WI38 (cell line): ENCODE data around the gene INTS12.

Experiments
- H3K4me3 ChIP-seq: 2 replicates; pipeline ENCODE4 v1.5.1; 2011; ENCODE audit warnings: low read depth, mild to moderate bottlenecking, control low read depth, low read length
- TF ChIP-seq, protein P1 (sequence below): IDR thresholded peaks from 2 replicates; pipeline ENCODE4 v1.5.1; 2012; ENCODE audit warnings: low read depth, mild to moderate bottlenecking, control low read depth, low read length

Gene INTS12

DNA sequence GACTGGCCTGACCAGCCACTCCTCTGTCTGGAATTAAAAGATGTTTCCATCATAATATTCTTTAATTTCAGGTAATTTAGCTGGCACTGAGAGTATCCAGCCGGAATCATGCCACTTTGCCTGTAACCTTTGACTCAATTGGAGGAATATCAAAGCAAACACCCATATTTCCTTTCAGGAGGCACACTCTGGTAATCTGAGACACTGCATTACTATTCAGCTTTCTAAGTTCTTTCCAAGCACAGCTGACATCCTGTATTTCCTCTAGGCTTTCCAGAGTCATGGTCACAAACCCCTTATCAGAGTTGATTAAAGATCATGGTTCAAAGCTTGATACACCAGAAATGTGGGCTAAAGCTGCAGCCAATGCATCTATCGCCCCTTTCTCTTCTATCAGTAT lies 29.3 kb downstream of the INTS12 start:
- TF ChIP-seq, protein P1, sequence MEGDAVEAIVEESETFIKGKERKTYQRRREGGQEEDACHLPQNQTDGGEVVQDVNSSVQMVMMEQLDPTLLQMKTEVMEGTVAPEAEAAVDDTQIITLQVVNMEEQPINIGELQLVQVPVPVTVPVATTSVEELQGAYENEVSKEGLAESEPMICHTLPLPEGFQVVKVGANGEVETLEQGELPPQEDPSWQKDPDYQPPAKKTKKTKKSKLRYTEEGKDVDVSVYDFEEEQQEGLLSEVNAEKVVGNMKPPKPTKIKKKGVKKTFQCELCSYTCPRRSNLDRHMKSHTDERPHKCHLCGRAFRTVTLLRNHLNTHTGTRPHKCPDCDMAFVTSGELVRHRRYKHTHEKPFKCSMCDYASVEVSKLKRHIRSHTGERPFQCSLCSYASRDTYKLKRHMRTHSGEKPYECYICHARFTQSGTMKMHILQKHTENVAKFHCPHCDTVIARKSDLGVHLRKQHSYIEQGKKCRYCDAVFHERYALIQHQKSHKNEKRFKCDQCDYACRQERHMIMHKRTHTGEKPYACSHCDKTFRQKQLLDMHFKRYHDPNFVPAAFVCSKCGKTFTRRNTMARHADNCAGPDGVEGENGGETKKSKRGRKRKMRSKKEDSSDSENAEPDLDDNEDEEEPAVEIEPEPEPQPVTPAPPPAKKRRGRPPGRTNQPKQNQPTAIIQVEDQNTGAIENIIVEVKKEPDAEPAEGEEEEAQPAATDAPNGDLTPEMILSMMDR = no peak
- no peak overlapping the region for H3K4me3 ChIP-seq

DNA sequence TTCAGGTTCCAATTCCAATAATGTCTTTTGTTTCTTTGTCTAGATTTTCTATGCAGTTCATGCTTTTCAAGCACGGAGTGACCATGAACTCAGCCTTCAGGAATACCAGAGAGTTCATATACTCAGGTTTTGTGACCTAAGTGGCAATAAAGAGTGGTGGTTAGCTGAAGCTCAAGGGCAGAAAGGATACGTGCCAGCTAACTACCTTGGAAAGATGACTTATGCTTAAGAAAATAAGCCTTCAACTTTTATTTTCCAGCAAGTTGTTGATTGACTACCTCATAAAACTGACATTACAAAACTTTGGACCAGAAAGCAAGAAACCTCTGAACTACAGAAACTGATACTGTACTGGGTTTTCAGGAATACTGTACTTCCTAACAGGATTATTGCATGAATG lies 30.8 kb downstream of the INTS12 start:
- H3K4me3 ChIP-seq = no peak overlapping the region
- TF ChIP-seq, protein P1 = no peak

DNA sequence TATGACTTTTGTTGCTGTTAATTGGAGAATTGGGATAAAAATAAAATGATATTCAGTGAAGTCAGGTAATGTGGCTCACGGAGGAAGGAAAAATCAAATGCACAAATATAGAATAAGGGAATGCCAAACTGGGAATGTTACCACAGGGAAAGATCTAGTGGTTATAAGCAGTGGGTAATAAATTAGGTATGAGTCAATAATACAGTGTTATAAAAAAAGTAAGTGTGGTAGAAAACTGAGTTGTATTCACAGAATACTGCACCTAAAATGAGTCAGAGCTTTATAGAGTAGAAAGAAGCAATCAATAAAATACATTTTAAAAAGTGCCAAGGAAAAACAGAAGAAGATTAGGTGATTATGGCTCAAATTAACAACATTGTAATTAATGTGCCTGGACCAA lies 34.5 kb downstream of the INTS12 start:
- no peak overlapping the region for H3K4me3 ChIP-seq

DNA sequence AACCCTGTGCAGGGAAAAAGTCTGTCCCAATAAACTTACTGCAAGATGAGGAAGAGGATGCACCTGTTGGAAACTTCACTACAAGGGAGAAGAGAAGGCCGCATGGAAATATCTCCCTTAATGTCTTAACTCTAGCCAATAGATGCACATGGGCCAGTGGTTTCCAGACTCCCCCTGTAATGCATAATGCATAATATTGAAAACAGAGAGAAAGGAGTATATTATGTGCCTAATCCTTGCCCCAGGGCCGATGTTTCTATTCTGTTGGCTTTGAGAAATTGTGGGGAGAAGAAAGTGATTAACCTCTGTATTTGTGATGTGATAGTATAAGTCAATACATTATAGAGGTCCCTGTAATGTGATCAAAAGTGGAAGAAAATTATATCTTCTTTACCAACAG lies 37.2 kb downstream of the INTS12 start:
- H3K4me3 ChIP-seq = no peak overlapping the region
- TF ChIP-seq, protein P1 = no peak

More for the DNA sequence above, 34.5 kb downstream of the INTS12 start:
- TF ChIP-seq, protein P1 = no peak

DNA sequence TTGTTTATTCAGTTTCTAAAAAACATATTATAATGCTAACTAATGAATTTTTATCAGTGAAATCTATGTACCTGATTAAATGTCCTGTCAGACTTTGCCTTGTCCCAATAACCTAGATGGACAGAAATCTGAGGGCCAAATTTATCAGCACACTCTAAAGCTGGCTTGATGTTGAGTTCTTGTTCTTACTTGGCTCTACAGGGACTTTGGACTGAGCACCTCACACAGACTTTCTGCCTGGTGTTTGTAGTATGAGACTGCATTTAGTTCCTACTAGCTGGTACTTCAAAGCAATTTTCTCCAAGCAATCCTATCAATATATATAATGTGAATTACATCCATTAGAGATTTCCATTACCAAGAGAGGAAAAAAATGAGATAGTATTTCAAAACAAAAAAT lies 37.8 kb downstream of the INTS12 start:
- H3K4me3 ChIP-seq = no peak overlapping the region

DNA sequence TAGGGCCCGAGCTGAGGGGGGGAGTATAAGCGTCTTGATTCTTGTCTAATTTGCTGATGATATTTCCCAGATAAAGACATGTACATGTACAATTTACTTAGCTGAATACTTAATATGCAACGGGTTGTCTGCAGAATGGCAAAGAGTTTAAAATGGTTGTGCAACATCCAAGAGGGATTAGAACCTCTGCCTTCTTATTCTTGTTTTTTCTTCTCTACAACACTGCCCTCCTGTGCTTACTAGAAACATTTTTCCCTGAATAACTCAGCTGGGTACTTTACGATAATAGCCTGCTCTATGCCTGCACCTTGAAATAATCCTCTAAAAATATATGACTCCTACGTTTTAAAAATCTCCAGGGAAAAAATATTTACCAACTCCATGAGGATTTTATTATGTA lies 41.8 kb downstream of the INTS12 start:
- H3K4me3 ChIP-seq = no peak overlapping the region
- TF ChIP-seq, protein P1 = no peak

More for the DNA sequence above, 37.8 kb downstream of the INTS12 start:
- TF ChIP-seq, protein P1 = no peak

DNA sequence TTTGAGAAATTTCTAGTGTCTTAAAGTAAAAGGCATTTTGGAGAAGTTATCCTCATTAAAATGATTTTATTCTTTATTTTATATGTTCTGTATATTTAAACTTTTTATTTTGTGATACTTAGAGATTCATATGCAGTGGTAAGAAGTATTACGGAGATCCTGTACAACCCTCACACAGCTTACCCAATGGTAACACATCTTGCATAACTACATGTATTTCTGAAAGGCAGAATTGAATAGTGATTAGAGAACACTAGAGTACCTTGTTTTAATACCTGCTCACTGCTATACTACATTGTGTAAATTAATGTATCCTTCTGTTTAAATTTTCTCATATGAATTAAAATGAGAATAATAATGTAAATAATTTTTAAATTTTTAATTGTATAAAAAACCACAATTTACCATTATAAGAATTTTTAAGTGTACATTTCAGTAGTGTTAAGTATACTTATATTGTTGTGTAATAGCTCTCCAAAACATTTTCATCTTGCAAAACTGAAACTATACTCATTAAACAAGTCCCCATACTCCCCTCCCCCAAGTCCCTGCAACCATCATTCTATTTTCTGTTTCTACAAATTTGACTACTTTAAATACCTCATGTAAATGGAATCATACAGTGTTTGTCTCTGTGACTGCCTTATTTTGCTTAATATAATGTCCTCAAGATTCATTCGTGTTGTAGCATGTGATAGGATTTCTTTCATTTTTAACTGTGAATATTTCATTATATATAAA lies 45.4 kb downstream of the INTS12 start:
- H3K4me3 ChIP-seq = no peak overlapping the region
- TF ChIP-seq, protein P1 = no peak
